ENCODE results near the gene NPC1L1.

The NPC1L1 gene

GRCh38 chr7:44580945-44581878, 40.1 kb upstream of the NPC1L1 start:
- FAIRE-seq (no peak), DNase-seq (ENCODE audit: insufficient read length, low spot score) (no peak)
- no peak for TF ChIP-seq CTCF (IDR thresholded peaks at IDR 0.05; ENCODE audit: insufficient read depth, missing control alignments)

- DNase-seq (ENCODE audit: insufficient read length, low spot score): no peak
- FAIRE-seq: no peak
- TF ChIP-seq CTCF (IDR thresholded peaks at IDR 0.05; ENCODE audit: insufficient read depth, missing control alignments): no peak
Observed at GRCh38 chr7:44576228-44576627, 35.1 kb upstream of the NPC1L1 start.

GRCh38 chr7:44575054-44575453, 33.9 kb upstream of the NPC1L1 start:
- no peak for FAIRE-seq

GRCh38 chr7:44574287-44574872, 33.2 kb upstream of the NPC1L1 start:
- FAIRE-seq (no peak), DNase-seq (ENCODE audit: insufficient read length, low spot score) (no peak)
- no peak for TF ChIP-seq CTCF (IDR thresholded peaks at IDR 0.05; ENCODE audit: insufficient read depth, missing control alignments)

More at GRCh38 chr7:44575054-44575453, 33.9 kb upstream of the NPC1L1 start:
- no peak for DNase-seq (ENCODE audit: insufficient read length, low spot score)
- TF ChIP-seq CTCF (IDR thresholded peaks at IDR 0.05; ENCODE audit: insufficient read depth, missing control alignments): no peak

GRCh38 chr7:44573464-44574286, 32.5 kb upstream of the NPC1L1 start, which contains the start of gene DDX56:
DDX56 (minus strand) TSS chr7:44573908; CDS start chr7:44573895, 13 bp downstream.
- no peak for TF ChIP-seq CTCF (IDR thresholded peaks at IDR 0.05; ENCODE audit: insufficient read depth, missing control alignments)
- FAIRE-seq (no peak), DNase-seq (ENCODE audit: insufficient read length, low spot score) (peak; percentile 95)

GRCh38 chr7:44572771-44573170, 31.6 kb upstream of the NPC1L1 start:
- DNase-seq (ENCODE audit: insufficient read length, low spot score) (no peak), FAIRE-seq (no peak)
- no peak for TF ChIP-seq CTCF (IDR thresholded peaks at IDR 0.05; ENCODE audit: insufficient read depth, missing control alignments)
